NCI-H1417 treated with DMSO at 0.1 percent for 48 hours (cell line): ENCODE data around the gene MAPK8IP2.
"Not testable (repeated sequence)": the region's sequence is repeated elsewhere in the genome, so short reads cannot be mapped to it uniquely, and the experiment has no call there.

Experiments used
- DNase-seq: peaks from one replicate; lab custom pipeline; 2025; lab: John Stamatoyannopoulos, UW

The MAPK8IP2 gene

GRCh38 chr22:50612528-50613221, 12.1 kb downstream of the MAPK8IP2 start:
- DNase-seq, result no peak

GRCh38 chr22:50613291-50613981, 12.8 kb downstream of the MAPK8IP2 start:
- DNase-seq, result no peak

GRCh38 chr22:50614296-50614695, 13.7 kb downstream of the MAPK8IP2 start:
- DNase-seq, result not testable (repeated sequence)

- no peak for DNase-seq
Observed at GRCh38 chr22:50620593-50621355, 20.2 kb downstream of the MAPK8IP2 start.

GRCh38 chr22:50621356-50621880, 20.8 kb downstream of the MAPK8IP2 start:
- no peak for DNase-seq

GRCh38 chr22:50621948-50622722, 21.5 kb downstream of the MAPK8IP2 start:
- no peak for DNase-seq

GRCh38 chr22:50622723-50623327, 22.2 kb downstream of the MAPK8IP2 start:
- DNase-seq, result peak; percentile 22

GRCh38 chr22:50624347-50625130, 23.9 kb downstream of the MAPK8IP2 start:
- no peak for DNase-seq

- DNase-seq, result no peak
Observed at GRCh38 chr22:50625131-50625567, 24.6 kb downstream of the MAPK8IP2 start.

GRCh38 chr22:50625568-50626313, 25.1 kb downstream of the MAPK8IP2 start:
- no peak for DNase-seq

- DNase-seq, result no peak
Observed at GRCh38 chr22:50626314-50626849, 25.8 kb downstream of the MAPK8IP2 start.

- no peak for DNase-seq
Observed at GRCh38 chr22:50626850-50627641, 26.5 kb downstream of the MAPK8IP2 start.

GRCh38 chr22:50627642-50628542, 27.3 kb downstream of the MAPK8IP2 start, which contains the start of gene ARSA:
Gene ARSA (minus strand): TSS chr22:50628152. CDS start chr22:50627779, 373 bp downstream.
- DNase-seq, result no peak

GRCh38 chr22:50628543-50629134, 28.0 kb downstream of the MAPK8IP2 start:
- no peak for DNase-seq

- DNase-seq, result no peak
Observed at GRCh38 chr22:50630376-50630775, 29.8 kb downstream of the MAPK8IP2 start.

GRCh38 chr22:50633086-50633485, 32.5 kb downstream of the MAPK8IP2 start:
- no peak for DNase-seq

GRCh38 chr22:50633771-50634170, 33.2 kb downstream of the MAPK8IP2 start:
- DNase-seq, result no peak
